Subcutaneous abdominal adipose tissue (tissue), 5 donors: ENCODE data around the gene CACNA1H.
"Not testable (repeated sequence)": the region's sequence is repeated elsewhere in the genome, so short reads cannot be mapped to it uniquely, and the experiment has no call there.

Experiments used
- H3K27ac ChIP-seq: one replicate; pipeline ENCODE4 v1.7.0; 2013; ENCODE audit warnings: low read depth, mild to moderate bottlenecking, inconsistent platforms, low read length, moderate library complexity
- H3K27me3 ChIP-seq, 5 donors: one replicate each; pipeline ENCODE4 v1.7.0; 2013; ENCODE audit warnings: low read length in 5 of 5, inconsistent platforms in 1 of 5; ENCODE audit not compliant: control insufficient read depth in 5 of 5, insufficient read depth in 4 of 5
- H3K36me3 ChIP-seq, 5 donors: one replicate each; pipeline ENCODE4 v1.7.0; 2013; ENCODE audit warnings: low read length in 5 of 5; ENCODE audit not compliant: control insufficient read depth in 5 of 5, insufficient read depth in 5 of 5
- H3K4me1 ChIP-seq, 5 donors: one replicate each; pipeline ENCODE4 v1.7.0; 2013; ENCODE audit warnings: low read length in 5 of 5, mild to moderate bottlenecking in 3 of 5, moderate library complexity in 1 of 5; ENCODE audit not compliant: control insufficient read depth in 5 of 5, insufficient read depth in 5 of 5
- H3K4me3 ChIP-seq, 5 donors: one replicate each; pipeline ENCODE4 v1.7.0; 2013; ENCODE audit warnings: low read length in 5 of 5, low read depth in 1 of 5
- H3K9ac ChIP-seq, 5 donors: one replicate each; pipeline ENCODE4 v1.7.0; 2013; ENCODE audit warnings: low read length in 5 of 5, mild to moderate bottlenecking in 4 of 5, moderate library complexity in 3 of 5
- H3K9me3 ChIP-seq, 5 donors: one replicate each; pipeline ENCODE4 v1.7.0; 2013; ENCODE audit warnings: low read length in 5 of 5; ENCODE audit not compliant: control insufficient read depth in 5 of 5
- donor health status: healthy.
- donor health status: healthy.
- donor health status: healthy.
- donor health status: healthy.
- donor health status: healthy.

CACNA1H gene

GRCh38 chr16:1243907-1244850 is 91.3 kb downstream of the CACNA1H start:
- H3K27me3 ChIP-seq: peaks cover 7 to 18% (median 10%) of the 10 kb centered on the region in 5 donors
- not testable (repeated sequence) for H3K4me1 ChIP-seq, H3K4me3 ChIP-seq, H3K9ac ChIP-seq, H3K27ac ChIP-seq, H3K9me3 ChIP-seq, H3K36me3 ChIP-seq

- H3K36me3 ChIP-seq: no peaks in the 10 kb centered on the region
- H3K4me3 ChIP-seq: no peak overlapping the region
- H3K27ac ChIP-seq: no peak overlapping the region
- no peaks in the 10 kb centered on the region for H3K4me1 ChIP-seq
- peaks cover 7 to 18% (median 10%) of the 10 kb centered on the region in 5 donors for H3K27me3 ChIP-seq
- H3K9ac ChIP-seq: no peak overlapping the region
- no peaks in the 10 kb centered on the region for H3K9me3 ChIP-seq
These were observed 92.0 kb downstream of the CACNA1H start for GRCh38 chr16:1244881-1245280.

- H3K9me3 ChIP-seq: no peaks in the 10 kb centered on the region
- H3K4me1 ChIP-seq: no peaks in the 10 kb centered on the region
These were observed 92.6 kb downstream of the CACNA1H start for GRCh38 chr16:1245452-1246020.

GRCh38 chr16:1247903-1248537 is 95.1 kb downstream of the CACNA1H start:
- not testable (repeated sequence) for H3K36me3 ChIP-seq, H3K4me3 ChIP-seq, H3K9me3 ChIP-seq, H3K27ac ChIP-seq, H3K9ac ChIP-seq, H3K4me1 ChIP-seq
- peaks cover 7 to 18% (median 10%) of the 10 kb centered on the region in 5 donors for H3K27me3 ChIP-seq

More at GRCh38 chr16:1245452-1246020, 92.6 kb downstream of the CACNA1H start:
- H3K4me3 ChIP-seq: no peak overlapping the region
- H3K9ac ChIP-seq: no peak overlapping the region
- H3K27me3 ChIP-seq: peaks cover 7 to 18% (median 10%) of the 10 kb centered on the region in 5 donors
- H3K27ac ChIP-seq: no peak overlapping the region
- H3K36me3 ChIP-seq: no peaks in the 10 kb centered on the region

- H3K9ac ChIP-seq, H3K9me3 ChIP-seq, H3K4me1 ChIP-seq, H3K4me3 ChIP-seq, H3K36me3 ChIP-seq, H3K27ac ChIP-seq: not testable (repeated sequence)
- peaks cover 7 to 18% (median 10%) of the 10 kb centered on the region in 5 donors for H3K27me3 ChIP-seq
These were observed 96.3 kb downstream of the CACNA1H start for GRCh38 chr16:1249031-1249755.

GRCh38 chr16:1253701-1254364 is 100.9 kb downstream of the CACNA1H start:
- H3K27me3 ChIP-seq: peaks cover 6 to 17% (median 13%) of the 10 kb centered on the region in 5 donors
- not testable (repeated sequence) for H3K9me3 ChIP-seq, H3K9ac ChIP-seq, H3K27ac ChIP-seq, H3K4me1 ChIP-seq, H3K4me3 ChIP-seq, H3K36me3 ChIP-seq

GRCh38 chr16:1254821-1255220 is 101.9 kb downstream of the CACNA1H start:
- H3K27ac ChIP-seq, H3K36me3 ChIP-seq, H3K9me3 ChIP-seq, H3K4me3 ChIP-seq, H3K9ac ChIP-seq, H3K4me1 ChIP-seq: not testable (repeated sequence)
- H3K27me3 ChIP-seq: peaks cover 16 to 27% (median 19%) of the 10 kb centered on the region in 5 donors

GRCh38 chr16:1255276-1256122 is 102.6 kb downstream of the CACNA1H start, which contains the start of gene TPSD1:
TSS of gene TPSD1 (plus strand) at chr16:1256069. CDS start at chr16:1256281, 212 bp downstream.
- peaks cover 22 to 34% (median 26%) of the 10 kb centered on the region in 5 donors for H3K27me3 ChIP-seq
- H3K9ac ChIP-seq, H3K4me3 ChIP-seq, H3K4me1 ChIP-seq, H3K9me3 ChIP-seq, H3K36me3 ChIP-seq, H3K27ac ChIP-seq: not testable (repeated sequence)
